HG02973 (cell line): ENCODE results near the gene MEGF10.

Source experiments
- ATAC-seq: cut with Tn5 transposase; IDR thresholded peaks from one replicate; pipeline ENCODE4 v1.9.1; 2021; ENCODE audit warnings: moderate library complexity; ENCODE audit not compliant: unreplicated experiment

The MEGF10 gene

DNA sequence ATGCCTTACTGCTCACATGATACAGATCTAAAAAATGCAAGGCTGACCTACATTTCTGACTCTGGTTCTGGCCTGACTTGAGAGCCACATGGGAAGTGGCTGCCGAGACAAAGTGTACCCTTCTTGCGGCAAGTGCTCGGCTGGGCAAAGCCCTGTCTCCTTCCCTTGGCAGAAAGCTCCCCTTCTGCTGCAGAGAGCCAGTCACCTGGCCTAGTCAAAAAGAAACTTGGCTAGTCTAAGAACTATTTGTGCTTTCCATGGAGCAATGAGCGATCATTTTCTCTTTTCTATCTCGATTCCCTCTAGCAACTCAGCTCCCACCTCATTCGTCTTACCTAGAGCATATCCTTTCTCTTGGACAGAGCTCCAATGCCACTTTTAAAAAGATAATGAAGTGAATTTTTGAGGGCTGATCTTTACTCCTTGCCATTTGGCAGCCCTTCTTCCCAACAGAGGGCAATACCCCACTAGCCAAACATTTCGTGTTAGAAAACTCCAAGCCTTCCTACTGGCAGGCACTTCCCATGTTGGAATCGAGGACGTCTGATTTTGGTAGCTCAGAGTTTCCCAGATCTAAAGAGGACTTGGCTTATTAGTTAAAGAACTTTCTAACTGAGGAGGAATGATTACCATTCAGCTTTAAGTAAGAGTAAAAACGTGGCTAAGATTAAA lies 118.8 kb downstream of the MEGF10 start:
- no peak for ATAC-seq

DNA sequence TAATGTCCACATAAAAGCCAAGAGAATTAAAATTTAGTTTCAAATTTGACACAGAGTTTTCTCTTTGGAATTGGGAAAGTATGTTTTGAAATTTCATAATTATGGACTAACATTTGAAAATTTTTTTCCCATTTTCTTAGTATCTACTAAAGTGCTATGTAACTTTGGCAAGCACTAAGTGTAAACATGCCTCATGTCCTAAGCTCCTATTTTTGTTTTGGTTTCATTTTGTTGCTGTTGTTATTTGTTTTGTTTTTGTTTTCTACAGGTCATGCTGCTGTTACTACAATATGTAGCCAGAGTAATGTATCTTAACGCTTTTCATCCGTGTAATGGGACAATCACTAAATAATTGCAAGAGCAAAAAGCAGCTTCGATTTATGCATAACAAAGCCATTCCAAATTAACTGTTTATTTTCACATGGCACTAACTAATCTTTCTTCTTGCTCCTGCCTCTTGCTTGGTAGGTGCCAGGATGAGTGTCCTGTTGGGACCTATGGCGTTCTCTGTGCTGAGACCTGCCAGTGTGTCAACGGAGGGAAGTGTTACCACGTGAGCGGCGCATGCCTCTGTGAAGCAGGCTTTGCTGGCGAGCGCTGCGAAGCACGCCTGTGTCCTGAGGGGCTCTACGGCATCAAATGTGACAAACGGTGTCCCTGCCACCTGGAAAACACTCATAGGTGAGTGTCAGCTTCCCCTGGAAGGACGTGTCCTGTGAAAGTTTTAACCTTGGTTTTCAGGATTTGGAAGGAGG lies 119.5 kb downstream of the MEGF10 start:
- ATAC-seq: no peak

GRCh38 chr5:127410959-127411358 lies 120.4 kb downstream of the MEGF10 start:
- peak; percentile 59 for ATAC-seq

DNA sequence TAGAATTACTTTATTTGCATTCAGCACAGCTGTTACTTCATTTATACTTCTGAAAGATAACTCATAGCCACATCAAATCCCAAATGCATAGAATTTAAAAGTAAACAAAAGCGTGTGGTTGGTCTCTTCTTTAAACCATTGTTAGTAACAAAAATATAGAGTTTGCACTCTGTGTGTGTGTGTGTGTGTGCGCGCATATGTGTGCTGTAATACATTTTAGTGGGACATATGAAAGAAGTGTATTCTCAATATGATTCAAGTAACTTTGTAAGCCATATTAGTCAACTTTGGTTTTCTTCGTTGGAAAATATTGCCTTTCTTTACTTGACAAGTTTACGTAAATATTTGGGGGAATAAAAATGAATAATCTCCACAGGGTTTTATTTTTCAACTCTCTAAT lies 120.8 kb downstream of the MEGF10 start:
- no peak for ATAC-seq

GRCh38 chr5:127412698-127413097 lies 122.1 kb downstream of the MEGF10 start:
- no peak for ATAC-seq

- no peak for ATAC-seq
These were observed 124.4 kb downstream of the MEGF10 start for GRCh38 chr5:127415034-127415433.

- no peak for ATAC-seq
These were observed 126.3 kb downstream of the MEGF10 start for GRCh38 chr5:127416906-127417305.

GRCh38 chr5:127417528-127417927 lies 126.9 kb downstream of the MEGF10 start:
- no peak for ATAC-seq

- no peak for ATAC-seq
These were observed 127.8 kb downstream of the MEGF10 start for GRCh38 chr5:127418367-127418766.

DNA sequence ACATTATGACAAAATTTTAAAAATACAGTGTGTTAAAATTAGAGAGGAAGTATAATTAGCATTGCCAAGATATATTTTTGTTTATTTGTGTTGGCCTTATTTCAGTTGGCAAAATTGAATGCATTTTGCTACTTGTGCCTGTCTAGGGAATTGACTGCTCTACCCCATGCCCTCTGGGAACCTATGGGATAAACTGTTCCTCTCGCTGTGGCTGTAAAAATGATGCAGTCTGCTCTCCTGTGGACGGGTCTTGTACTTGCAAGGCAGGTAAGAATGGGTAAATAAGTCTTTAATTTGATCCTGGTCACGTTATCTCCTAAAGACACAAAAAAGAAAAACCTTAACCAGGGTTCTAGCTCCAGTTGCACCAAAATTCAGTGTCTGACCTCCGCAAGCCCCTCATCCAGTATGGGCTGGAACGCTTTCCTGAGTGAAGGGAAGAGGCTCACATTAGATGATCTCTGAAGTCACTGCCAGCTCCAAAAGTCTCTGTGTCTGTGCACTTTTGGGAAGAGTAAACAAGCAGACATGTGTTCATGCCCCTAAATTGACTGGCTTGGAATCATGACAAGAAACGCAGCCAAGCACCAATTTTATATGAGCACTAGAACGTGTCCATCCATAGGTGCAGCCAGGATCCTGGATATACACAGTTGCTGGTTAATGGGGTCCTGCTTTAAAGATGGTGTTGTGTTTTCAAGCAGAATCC lies 128.5 kb downstream of the MEGF10 start:
- ATAC-seq: no peak

GRCh38 chr5:127419683-127420257 lies 129.2 kb downstream of the MEGF10 start:
- no peak for ATAC-seq

- ATAC-seq: no peak
These were observed 130.2 kb downstream of the MEGF10 start for GRCh38 chr5:127420758-127421157.

DNA sequence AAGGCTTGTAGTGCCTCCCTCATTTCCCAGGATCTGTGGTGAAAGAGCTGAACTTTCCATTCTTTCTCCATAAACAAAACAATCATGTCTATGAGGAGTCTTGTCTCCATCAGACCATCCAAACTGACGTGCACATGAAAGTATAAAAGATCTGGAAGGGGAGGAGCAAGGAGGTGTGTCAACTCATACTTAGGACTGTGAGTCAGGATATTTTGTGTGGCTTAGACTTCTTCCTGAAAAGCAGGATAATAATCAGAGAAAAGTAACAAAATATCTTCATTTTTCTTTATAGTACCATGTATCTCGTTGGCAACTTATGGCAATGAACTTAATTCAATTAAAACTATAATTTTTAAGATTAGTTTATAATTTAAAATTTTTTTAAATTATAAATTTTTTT lies 130.9 kb downstream of the MEGF10 start:
- ATAC-seq: no peak

GRCh38 chr5:127423173-127423798 lies 132.7 kb downstream of the MEGF10 start:
- ATAC-seq: peak; percentile 66

DNA sequence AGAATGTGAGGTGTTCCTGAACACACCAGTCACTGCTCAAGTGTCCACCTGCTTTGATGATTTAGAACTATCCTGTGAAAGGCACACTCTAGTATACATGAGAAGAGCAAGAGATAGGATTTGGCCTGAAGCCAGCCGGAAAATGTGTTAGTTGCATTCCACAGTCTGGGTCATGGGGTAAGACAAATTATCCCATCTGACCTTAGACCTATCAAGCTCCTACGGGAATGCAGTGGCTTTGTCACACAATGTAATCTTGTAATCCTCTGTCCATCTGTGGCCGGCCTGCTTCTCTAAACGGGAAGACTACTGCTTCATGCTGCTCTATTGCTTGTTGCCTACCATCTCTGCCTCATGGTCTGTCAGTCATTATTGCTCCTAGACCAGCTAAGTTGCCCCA lies 134.4 kb downstream of the MEGF10 start:
- no peak for ATAC-seq

DNA sequence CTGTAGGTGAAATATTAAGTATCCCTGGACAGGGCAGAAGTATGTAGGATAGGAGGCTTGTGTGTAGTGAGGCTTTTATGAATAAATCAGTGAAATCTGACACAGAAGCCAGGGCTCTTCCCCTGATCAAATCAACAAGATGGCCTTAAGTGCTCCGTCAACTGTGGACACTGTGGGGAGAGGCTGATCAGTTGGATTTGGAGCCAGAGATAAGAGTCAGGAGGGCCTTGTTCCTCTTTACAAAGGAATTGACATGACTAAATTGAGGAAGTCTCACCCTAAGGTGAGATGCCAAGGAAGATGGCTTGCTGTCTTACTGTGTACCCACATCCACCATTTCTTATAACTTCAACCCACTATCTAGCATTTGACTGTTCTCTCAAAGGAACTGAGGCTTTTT lies 135.3 kb downstream of the MEGF10 start:
- ATAC-seq: no peak

DNA sequence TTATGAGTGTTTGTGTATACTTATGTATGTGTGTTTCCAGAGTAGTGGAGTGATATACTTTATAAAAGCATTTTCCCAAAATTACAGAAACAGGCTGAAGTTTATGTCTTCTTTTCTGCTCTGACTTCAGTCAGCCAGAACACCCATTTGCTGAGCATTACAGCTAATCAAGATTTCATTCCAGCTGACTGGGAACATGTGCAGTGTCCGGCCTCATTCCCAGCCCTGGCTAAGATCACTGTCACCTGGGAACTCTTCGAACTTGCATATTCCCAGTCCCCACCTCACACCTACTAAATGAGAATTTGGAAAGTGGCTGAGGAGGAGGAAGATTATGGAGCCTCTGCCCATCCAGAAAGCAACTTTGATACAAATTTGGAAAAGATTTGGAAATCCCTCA lies 136.1 kb downstream of the MEGF10 start:
- ATAC-seq: no peak

DNA sequence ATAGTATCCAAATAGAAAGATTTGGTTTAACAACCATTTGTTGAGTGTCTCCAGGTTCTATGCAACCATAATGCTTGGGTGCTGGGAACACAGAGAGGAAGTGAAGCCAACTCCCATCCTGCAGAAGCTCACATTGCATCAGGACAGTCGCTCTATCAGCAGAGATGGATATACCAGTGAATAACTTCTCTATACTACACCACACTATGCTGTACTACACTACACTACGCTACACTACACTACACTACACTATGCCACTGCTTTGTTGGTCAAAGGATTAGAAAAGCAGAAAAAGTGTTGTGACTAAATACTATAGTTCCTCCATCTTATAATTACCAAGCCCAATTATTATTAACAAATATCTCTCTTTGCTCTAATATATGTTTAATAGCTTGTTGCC lies 137.7 kb downstream of the MEGF10 start:
- no peak for ATAC-seq

GRCh38 chr5:127428748-127429147 lies 138.2 kb downstream of the MEGF10 start:
- ATAC-seq: no peak

DNA sequence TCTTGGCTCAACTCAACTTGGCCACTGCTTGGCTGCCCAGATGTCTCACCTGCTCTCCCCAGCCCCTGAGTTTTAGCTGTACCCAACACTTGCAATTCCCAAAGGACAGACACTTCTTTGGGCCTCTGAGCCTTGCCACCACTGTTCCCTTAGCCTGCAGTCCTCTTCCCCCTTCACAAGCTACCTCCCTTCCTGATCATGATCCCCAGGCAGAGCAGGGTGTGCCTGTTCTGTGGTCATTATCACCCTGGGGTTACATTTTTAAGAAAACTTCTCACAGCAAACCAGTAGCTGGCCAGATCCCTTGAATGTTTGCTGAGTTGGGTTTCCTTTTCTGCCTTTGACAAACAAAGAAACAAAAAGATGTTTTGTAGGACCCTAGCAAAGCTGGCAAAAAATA lies 139.3 kb downstream of the MEGF10 start:
- no peak for ATAC-seq

DNA sequence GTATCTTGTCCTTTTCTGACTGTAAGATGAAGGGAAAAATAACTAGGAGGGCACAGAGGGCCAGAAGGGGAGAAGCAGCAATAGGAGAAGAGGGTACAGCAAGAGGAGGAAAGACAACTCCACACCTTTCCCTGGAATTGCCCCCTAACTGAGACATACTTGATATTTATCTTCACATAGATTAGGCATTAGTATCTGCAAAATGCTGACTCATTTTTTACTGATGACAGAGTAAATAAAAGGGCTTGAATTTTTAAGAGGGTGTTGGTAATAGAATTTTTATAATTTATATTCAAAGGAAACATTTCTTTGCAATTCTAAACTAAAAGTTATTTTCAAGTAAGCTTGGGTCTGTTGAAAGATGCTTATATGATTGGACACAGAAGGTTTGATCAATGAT lies 140.0 kb downstream of the MEGF10 start:
- ATAC-seq: no peak
